Epithelial cell of proximal tubule (primary cell): ENCODE data around the gene MGAT1. TPM values are rescaled to one million over a fixed set of nuclear protein-coding genes. Genes with fewer than 3 reads are reported as not detected.

Source experiments
- DNase-seq: peaks from one replicate; pipeline ENCODE4 v3.0.0-alpha.2; 2011; ENCODE audit warnings: low read depth
- H3K4me3 ChIP-seq: 2 replicates; pipeline ENCODE4 v1.5.1; 2011; ENCODE audit warnings: low read depth, mild to moderate bottlenecking, low read length
- total RNA-seq: library from RNA; depleted of rRNA; stranded (reverse); fragments of >200 nt; gene quantifications from 2 replicates; pipeline ENCODE4 v1.2.3, GENCODE V29; 2015
- TF ChIP-seq, protein P1 (sequence below): conservative IDR thresholded peaks from 2 replicates; pipeline ENCODE4 v1.5.1; 2012; ENCODE audit warnings: low read depth, mild to moderate bottlenecking, low read length

MGAT1 gene
- total RNA-seq, 1 donor from 2014 or later, result 71.7 TPM

GRCh38 chr5:180816608-180817534 lies 14.3 kb upstream of the MGAT1 start:
- TF ChIP-seq, protein P1, sequence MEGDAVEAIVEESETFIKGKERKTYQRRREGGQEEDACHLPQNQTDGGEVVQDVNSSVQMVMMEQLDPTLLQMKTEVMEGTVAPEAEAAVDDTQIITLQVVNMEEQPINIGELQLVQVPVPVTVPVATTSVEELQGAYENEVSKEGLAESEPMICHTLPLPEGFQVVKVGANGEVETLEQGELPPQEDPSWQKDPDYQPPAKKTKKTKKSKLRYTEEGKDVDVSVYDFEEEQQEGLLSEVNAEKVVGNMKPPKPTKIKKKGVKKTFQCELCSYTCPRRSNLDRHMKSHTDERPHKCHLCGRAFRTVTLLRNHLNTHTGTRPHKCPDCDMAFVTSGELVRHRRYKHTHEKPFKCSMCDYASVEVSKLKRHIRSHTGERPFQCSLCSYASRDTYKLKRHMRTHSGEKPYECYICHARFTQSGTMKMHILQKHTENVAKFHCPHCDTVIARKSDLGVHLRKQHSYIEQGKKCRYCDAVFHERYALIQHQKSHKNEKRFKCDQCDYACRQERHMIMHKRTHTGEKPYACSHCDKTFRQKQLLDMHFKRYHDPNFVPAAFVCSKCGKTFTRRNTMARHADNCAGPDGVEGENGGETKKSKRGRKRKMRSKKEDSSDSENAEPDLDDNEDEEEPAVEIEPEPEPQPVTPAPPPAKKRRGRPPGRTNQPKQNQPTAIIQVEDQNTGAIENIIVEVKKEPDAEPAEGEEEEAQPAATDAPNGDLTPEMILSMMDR, result no peak
- DNase-seq, result no peak
- no peak overlapping the region for H3K4me3 ChIP-seq

- DNase-seq, result no peak
- TF ChIP-seq, protein P1, result no peak
These were observed 12.8 kb upstream of the MGAT1 start for GRCh38 chr5:180815293-180815917.

GRCh38 chr5:180813420-180813819 lies 10.8 kb upstream of the MGAT1 start:
- DNase-seq, result no peak

More at GRCh38 chr5:180815293-180815917, 12.8 kb upstream of the MGAT1 start:
- no peak overlapping the region for H3K4me3 ChIP-seq

DNA sequence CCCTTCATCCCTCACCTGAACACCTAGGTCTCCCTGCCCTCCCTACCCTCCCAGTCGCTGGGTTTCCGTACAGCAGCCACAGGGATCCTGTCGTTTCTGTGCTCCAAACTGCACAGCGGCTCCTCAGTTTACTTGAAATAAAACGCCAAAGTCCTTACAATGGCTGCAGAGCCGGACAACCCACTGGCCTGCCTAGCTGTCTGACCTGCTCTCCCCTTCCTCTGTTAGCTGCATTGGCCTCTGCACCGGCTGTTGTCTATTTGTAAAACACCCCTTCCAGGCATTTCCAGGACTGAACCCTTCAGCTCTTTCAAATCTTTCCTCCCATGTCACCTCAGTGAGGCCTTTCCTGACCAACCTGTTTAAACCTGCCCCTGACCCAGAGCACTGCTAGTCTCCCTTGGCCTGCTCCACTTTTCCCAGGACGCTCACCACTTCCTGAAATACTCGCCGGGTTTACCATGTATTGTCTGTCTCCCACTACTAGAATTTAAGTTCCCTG lies 9.1 kb upstream of the MGAT1 start:
- DNase-seq, result no peak
- no peak overlapping the region for H3K4me3 ChIP-seq
- TF ChIP-seq, protein P1, result no peak

More at GRCh38 chr5:180813420-180813819, 10.8 kb upstream of the MGAT1 start:
- H3K4me3 ChIP-seq, result no peak overlapping the region
- TF ChIP-seq, protein P1, result peak; percentile 26

GRCh38 chr5:180810959-180811622 lies 8.5 kb upstream of the MGAT1 start:
- DNase-seq, result no peak
- TF ChIP-seq, protein P1, result no peak
- peak overlapping the region; percentile 82 for H3K4me3 ChIP-seq

DNA sequence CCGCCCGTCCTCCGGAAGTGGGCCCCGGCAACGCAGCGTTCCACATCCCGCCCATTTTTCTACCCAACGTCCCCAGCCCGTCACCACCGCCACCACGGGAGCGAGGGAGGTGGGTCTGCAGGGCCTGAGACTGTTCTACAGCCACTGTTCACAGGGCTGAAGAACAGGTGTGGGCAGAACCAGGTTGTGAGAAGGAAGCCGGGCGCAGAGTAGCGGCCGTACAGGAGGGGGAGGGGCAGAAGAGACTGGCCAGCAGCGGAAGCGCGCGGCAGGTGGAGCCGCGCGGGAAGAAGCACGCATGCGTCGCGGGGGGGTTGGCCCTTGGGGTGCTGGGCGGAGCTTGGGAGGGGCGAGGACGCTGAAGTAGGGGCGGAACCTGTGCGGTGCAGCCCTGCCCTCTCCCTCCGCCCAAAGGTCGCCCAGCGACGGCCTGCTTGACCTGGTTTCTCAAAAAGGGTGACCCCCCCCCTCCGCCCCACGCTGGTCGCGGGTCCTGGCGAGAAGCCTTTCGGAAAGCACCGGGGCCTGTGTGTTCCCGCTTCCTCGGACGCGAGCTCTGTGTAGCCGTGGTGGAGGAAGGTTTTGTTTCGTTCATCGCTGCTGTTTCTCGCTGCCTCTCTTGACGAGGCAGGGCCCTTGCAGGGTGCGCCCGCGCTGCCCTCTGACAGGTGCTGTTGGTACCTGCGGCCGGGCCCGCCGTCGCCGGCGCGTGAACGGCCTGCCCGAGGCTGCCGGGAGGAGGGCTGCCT lies 7.8 kb upstream of the MGAT1 start:
- TF ChIP-seq, protein P1, result no peak
- peak overlapping the region; percentile 82 for H3K4me3 ChIP-seq
- DNase-seq, result no peak
